NCI-H774 (cell line): ENCODE data around the gene B4GALNT4.
"Not testable (repeated sequence)": the region's sequence is repeated elsewhere in the genome, so short reads cannot be mapped to it uniquely, and the experiment has no call there.

ENCODE experiments used
- DNase-seq: peaks from one replicate; lab custom pipeline; 2025; lab: John Stamatoyannopoulos, UW

The B4GALNT4 gene

GRCh38 chr11:407651-408123 is 38.4 kb downstream of the B4GALNT4 start:
- no peak for DNase-seq

- no peak for DNase-seq
These were observed 39.1 kb downstream of the B4GALNT4 start for GRCh38 chr11:408154-409007.

GRCh38 chr11:409008-409599 is 39.8 kb downstream of the B4GALNT4 start:
- DNase-seq: no peak

GRCh38 chr11:409600-410483 is 40.5 kb downstream of the B4GALNT4 start:
- no peak for DNase-seq

- DNase-seq: not testable (repeated sequence)
These were observed 41.4 kb downstream of the B4GALNT4 start for GRCh38 chr11:410711-411110.

- not testable (repeated sequence) for DNase-seq
These were observed 42.2 kb downstream of the B4GALNT4 start for GRCh38 chr11:411520-411919.

GRCh38 chr11:412641-413119 is 43.4 kb downstream of the B4GALNT4 start:
- DNase-seq: no peak

GRCh38 chr11:413120-414081 is 44.1 kb downstream of the B4GALNT4 start:
- DNase-seq: no peak

- no peak for DNase-seq
These were observed 45.1 kb downstream of the B4GALNT4 start for GRCh38 chr11:414318-414857.

- no peak for DNase-seq
These were observed 46.3 kb downstream of the B4GALNT4 start for GRCh38 chr11:415640-416041.

- no peak for DNase-seq
These were observed 46.9 kb downstream of the B4GALNT4 start for GRCh38 chr11:416051-416756.

- DNase-seq: peak; percentile 69
These were observed 47.7 kb downstream of the B4GALNT4 start for GRCh38 chr11:416757-417621.

GRCh38 chr11:417652-418342 is 48.5 kb downstream of the B4GALNT4 start:
- DNase-seq: no peak

GRCh38 chr11:418343-419247 is 49.3 kb downstream of the B4GALNT4 start:
- DNase-seq: no peak

GRCh38 chr11:419248-420005 is 50.1 kb downstream of the B4GALNT4 start:
- DNase-seq: no peak

- DNase-seq: no peak
These were observed 51.0 kb downstream of the B4GALNT4 start for GRCh38 chr11:420054-420910.
